Adipose tissue (tissue), 3 donors: Measurements from ENCODE around the gene RNF128. TPM values are rescaled to one million over a fixed set of nuclear protein-coding genes. Genes with fewer than 3 reads are reported as not detected.
"Not testable (repeated sequence)": the region's sequence is repeated elsewhere in the genome, so short reads cannot be mapped to it uniquely, and the experiment has no call there.

ENCODE experiments used
- H3K27ac ChIP-seq: one replicate; pipeline ENCODE4 v1.5.1; 2013; ENCODE audit warnings: low read depth, low read length
- WGBS, 3 donors: extraction: QIAGEN DNeasy Blood & Tissue Kit; methylation state at CpG; one replicate each; pipeline ENCODE4 v1.1.7; 2013; 5-methylcytosine and 5-hydroxymethylcytosine counted together
- polyA plus RNA-seq, 3 donors: library from polyadenylated mRNA; stranded (reverse); fragments of 200-250 nt; gene quantifications; one replicate each; pipeline ENCODE4 v1.2.3, GENCODE V29; 2013
- donor health status: healthy with polysubstance abuse.
- donor health status: Bipolar disorder and iron deficiency.
- donor health status: healthy.

RNF128 gene
- polyA plus RNA-seq, 3 donors: 0.34 to 9.1 (median 1.9) TPM

DNA sequence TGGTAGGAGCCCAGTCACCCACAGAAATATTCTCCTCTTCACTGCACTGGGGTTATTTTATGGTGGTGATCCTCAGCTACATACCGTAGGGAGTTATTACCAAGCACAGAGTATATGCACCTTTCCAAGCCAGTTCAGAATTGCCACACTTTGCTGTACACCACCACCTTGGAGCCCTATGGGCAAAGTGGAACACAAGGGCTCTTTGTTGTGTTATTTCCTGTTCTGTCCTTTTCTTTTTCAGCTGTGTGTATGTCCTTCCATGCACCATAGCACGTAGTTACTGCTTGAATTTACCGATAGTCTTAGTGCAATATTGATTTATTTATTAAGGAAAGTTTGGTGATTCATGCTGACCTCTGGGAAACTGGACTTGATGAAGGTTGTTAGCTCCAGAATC, 8.3 kb downstream of the RNF128 start:
- H3K27ac ChIP-seq: no peak overlapping the region
- 54 to 82% (median 66%) methylated on average over 3 of the region's 3 CpGs for WGBS, 3 donors

- no peak overlapping the region for H3K27ac ChIP-seq
- WGBS, 3 donors: 59 to 71% (median 70%) methylated on average over 2 of the region's 2 CpGs
Observed at GRCh38 chrX:106740193-106740780, 13.8 kb downstream of the RNF128 start.

- WGBS, 3 donors: 65 to 88% (median 70%) methylated on average over 2 of the region's 2 CpGs
- H3K27ac ChIP-seq: no peak overlapping the region
Observed at GRCh38 chrX:106742193-106742592, 15.7 kb downstream of the RNF128 start.

DNA sequence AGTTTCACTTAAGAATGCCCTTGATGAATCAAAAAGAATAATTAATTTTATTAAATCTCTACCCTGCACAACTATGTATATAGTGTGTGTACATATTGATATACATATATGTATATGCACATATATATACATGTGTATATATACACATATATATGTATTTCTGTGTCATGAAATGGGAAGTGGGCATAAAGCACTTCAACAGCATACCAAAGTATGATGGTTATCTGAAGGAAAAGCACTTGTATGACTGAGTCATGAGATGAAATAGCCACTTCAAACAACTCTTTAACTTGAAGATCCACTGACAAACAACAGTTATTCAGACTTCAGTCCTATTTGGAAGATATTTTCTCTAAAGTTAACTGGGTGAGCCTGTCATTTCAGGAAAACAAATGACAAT, 16.3 kb downstream of the RNF128 start:
- H3K27ac ChIP-seq: no peak overlapping the region

- H3K27ac ChIP-seq: no peak overlapping the region
- 93 to 100% (median 95%) methylated on average over 1 of the region's 1 CpG for WGBS, 3 donors
Observed at GRCh38 chrX:106748377-106748776, 21.9 kb downstream of the RNF128 start.

DNA sequence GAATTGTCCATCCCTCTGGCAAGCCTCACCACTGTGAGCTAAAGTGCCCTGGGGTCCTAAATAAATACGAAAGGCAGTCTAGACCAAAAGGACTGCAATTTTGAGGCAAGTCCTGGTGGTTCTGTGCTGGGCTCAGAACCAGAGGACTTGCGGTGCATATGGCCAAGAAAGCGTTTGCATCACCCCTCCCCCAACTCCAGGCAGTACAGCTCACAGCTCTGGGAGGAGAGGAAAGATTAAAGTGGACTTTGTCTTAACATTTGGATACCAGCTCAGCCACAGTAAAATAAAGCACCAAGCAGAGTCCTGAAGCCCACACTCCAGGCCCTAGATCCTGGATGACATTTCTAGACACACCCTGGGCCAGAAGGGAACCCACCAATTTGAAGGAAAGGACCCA, 24.9 kb downstream of the RNF128 start:
- WGBS, 3 donors: 63 to 83% (median 76%) methylated on average over 3 of the region's 3 CpGs
- no peak overlapping the region for H3K27ac ChIP-seq

GRCh38 chrX:106752101-106752678, 25.7 kb downstream of the RNF128 start:
- H3K27ac ChIP-seq: no peak overlapping the region
- 58 to 83% (median 62%) methylated on average over 1 of the region's 1 CpG for whole genome bisulfite sequencing, 3 donors

GRCh38 chrX:106769288-106769687, 42.8 kb downstream of the RNF128 start:
- WGBS, 3 donors: 46 to 100% (median 83%) methylated on average over 1 of the region's 1 CpG
- H3K27ac ChIP-seq: not testable (repeated sequence)

- no peak overlapping the region for H3K27ac ChIP-seq
- WGBS, 3 donors: 35 to 67% (median 53%) methylated on average over 2 of the region's 2 CpGs
Observed at GRCh38 chrX:106774981-106775380, 48.5 kb downstream of the RNF128 start.

- H3K27ac ChIP-seq: no peak overlapping the region
- 25 to 58% (median 30%) methylated on average over 2 of the region's 2 CpGs for WGBS, 3 donors
Observed at GRCh38 chrX:106780264-106780663, 53.8 kb downstream of the RNF128 start.

DNA sequence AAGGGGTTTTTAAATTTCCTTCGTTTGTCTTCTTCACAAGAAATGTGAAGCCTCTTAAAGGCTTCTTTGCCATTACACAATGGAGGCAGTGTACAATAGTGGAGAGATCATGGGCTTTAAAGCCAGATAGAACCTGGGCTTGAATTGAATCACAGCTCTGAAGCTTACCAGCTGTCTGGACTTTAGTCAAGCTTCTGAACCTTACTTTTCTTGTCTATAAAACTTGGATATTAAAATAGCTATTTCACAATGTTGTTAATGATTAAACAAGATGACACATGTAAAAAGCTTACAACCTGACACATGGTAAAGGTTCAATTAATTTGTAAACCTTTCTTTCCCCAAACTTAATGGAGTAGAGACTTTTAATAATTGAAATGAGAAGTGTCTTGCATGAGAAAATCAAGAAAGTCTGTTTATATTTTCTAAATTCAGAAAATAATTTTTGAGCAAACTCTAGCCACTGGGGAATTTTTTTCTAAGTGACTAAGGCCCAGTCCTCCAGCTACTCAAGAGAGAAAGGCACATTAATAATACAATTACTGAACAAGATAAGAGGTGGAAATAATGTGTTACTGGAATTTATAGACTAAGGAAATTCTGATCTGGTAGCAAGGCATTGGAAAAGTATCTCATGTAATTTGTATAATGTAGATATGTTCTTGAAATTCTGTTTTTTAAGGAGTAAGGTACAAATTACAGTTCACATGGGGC, 54.3 kb downstream of the RNF128 start:
- 24 to 47% (median 38%) methylated on average over 1 of the region's 1 CpG for WGBS, 3 donors
- no peak overlapping the region for H3K27ac ChIP-seq

DNA sequence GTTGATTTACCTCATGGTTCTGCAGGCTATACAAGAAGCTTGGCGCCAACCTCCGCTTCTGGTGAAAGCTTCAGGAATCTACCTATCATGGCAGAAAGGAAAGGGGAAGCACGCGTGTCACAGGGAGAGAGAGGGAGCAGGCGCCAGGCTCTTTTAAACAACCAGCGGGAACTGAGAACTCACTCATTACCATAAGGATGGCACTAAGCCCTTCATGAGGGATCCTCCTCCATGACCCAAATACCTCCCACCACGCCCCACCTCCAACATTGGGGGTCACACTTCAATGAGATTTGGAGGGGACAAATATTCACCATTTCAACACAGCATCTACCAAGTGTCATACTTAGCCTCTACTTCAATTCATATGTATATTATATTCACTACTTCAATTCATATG, 57.2 kb downstream of the RNF128 start:
- no peak overlapping the region for H3K27ac ChIP-seq
- 41 to 73% (median 58%) methylated on average over 7 of the region's 7 CpGs for WGBS, 3 donors

DNA sequence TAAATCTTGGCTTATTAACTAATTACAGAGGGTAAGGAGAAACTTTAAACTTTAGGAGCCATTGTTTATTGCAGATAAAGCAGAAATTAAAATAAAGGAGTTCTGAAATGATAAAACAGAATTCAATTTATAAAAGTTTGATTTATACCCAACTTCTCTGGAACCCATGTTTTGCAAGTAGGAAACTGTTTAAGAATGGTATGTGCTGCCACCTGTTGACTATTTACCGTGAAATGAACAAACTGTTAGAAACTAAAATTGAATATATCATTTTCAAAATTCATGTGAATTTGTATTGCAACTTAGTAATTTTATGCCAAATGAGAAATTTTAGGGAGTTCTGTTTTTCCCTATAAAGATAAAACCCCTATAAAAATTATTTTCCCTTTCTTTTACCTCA, 65.0 kb downstream of the RNF128 start:
- no peak overlapping the region for H3K27ac ChIP-seq
- 0% methylated on average over 1 of the region's 1 CpG for WGBS, 3 donors

GRCh38 chrX:106802063-106802387, 75.5 kb downstream of the RNF128 start:
- 2 to 29% (median 4%) methylated on average over 11 of the region's 11 CpGs for WGBS, 3 donors
- H3K27ac ChIP-seq: no peak overlapping the region

- WGBS, 3 donors: 1 to 27% (median 1%) methylated on average over 23 to 36 of the region's 36 CpGs
- no peak within 1 kb of the TSS for H3K27ac ChIP-seq
Observed at GRCh38 chrX:106802388-106803275, 76.1 kb downstream of the RNF128 start, which contains the start of gene TBC1D8B. TSS of gene TBC1D8B (plus strand) at chrX:106802673. CDS start at chrX:106802854, 181 bp downstream.

- H3K27ac ChIP-seq: no peak overlapping the region
- WGBS, 3 donors: 65 to 79% (median 70%) methylated on average over 7 of the region's 7 CpGs
Observed at GRCh38 chrX:106811131-106811910, 84.8 kb downstream of the RNF128 start.

GRCh38 chrX:106812930-106813329, 86.4 kb downstream of the RNF128 start:
- H3K27ac ChIP-seq: not testable (repeated sequence)
- 87 to 98% (median 98%) methylated on average over 5 of the region's 5 CpGs for whole genome bisulfite sequencing, 3 donors

- WGBS, 3 donors: 95 to 99% (median 98%) methylated on average over 3 of the region's 3 CpGs
- H3K27ac ChIP-seq: not testable (repeated sequence)
Observed at GRCh38 chrX:106814093-106814492, 87.6 kb downstream of the RNF128 start.
